ENCODE results near the gene ATOH8. TPM values are rescaled to one million over a fixed set of nuclear protein-coding genes. Genes with fewer than 3 reads are reported as not detected.

Gene ATOH8
- polyA plus RNA-seq, 1 experiment, result 2.8 TPM

GRCh38 chr2:85743304-85743978 lies 10.3 kb upstream of the ATOH8 start:
- Histone ChIP-seq H3K27me3 (ENCODE audit: control insufficient read depth, insufficient read depth, low read length) (no peaks in the 10 kb centered on the region), H3K9me3 (ENCODE audit: control insufficient read depth, insufficient read depth, low read length) (no peaks in the 10 kb centered on the region), H3K4me3 (ENCODE audit: low read depth, low read length) (no peak overlapping the region), H3K27ac (ENCODE audit: low read depth, low read length) (peak overlapping the region; percentile 97)
- ChIA-PET POLR2A (interaction anchor here (0.8 to 2.9 kb wide), 3 partner anchors 10 to 49 kb away, joined by 3 to 75 read pairs (median 23); partner anchors contain the start of gene ATOH8), CTCF (interaction anchor here (0.6 to 2.7 kb wide), 5 partner anchors 8 to 337 kb away, joined by 3 to 12 read pairs (median 6); no protein-coding TSS in a partner anchor)
- TF ChIP-seq CTCF (IDR thresholded peaks at IDR 0.05; ENCODE audit: low read depth, low read length), result no peak
- no peak for DNase-seq (ENCODE audit: low read depth, low spot score)

GRCh38 chr2:85744055-85744454 lies 9.7 kb upstream of the ATOH8 start:
- Histone ChIP-seq H3K27ac (ENCODE audit: low read depth, low read length) (no peak overlapping the region), H3K9me3 (ENCODE audit: control insufficient read depth, insufficient read depth, low read length) (no peaks in the 10 kb centered on the region), H3K27me3 (ENCODE audit: control insufficient read depth, insufficient read depth, low read length) (no peaks in the 10 kb centered on the region), H3K4me3 (ENCODE audit: low read depth, low read length) (no peak overlapping the region)
- TF ChIP-seq CTCF (IDR thresholded peaks at IDR 0.05; ENCODE audit: low read depth, low read length), result no peak
- POLR2A ChIA-PET, result no interaction called here
- CTCF ChIA-PET, result interaction anchor here (0.6 to 2.7 kb wide), 3 partner anchors 35 to 107 kb away, joined by 3 to 11 read pairs (median 7); no protein-coding TSS in a partner anchor
- no peak for DNase-seq (ENCODE audit: low read depth, low spot score)

- no peak for TF ChIP-seq CTCF (IDR thresholded peaks at IDR 0.05; ENCODE audit: low read depth, low read length)
- Histone ChIP-seq H3K27me3 (ENCODE audit: control insufficient read depth, insufficient read depth, low read length) (no peaks in the 10 kb centered on the region), H3K9me3 (ENCODE audit: control insufficient read depth, insufficient read depth, low read length) (no peaks in the 10 kb centered on the region), H3K27ac (ENCODE audit: low read depth, low read length) (peak overlapping the region; percentile 34), H3K4me3 (ENCODE audit: low read depth, low read length) (no peak overlapping the region)
- ChIA-PET POLR2A (interaction anchor here (1.9 kb wide), 1 partner anchor 27 kb away, joined by 11 read pairs; no protein-coding TSS in a partner anchor), CTCF (interaction anchor here (0.6 to 2.7 kb wide), 5 partner anchors 16 to 108 kb away, joined by 3 to 16 read pairs (median 7); no protein-coding TSS in a partner anchor)
- DNase-seq (ENCODE audit: low read depth, low spot score), result no peak
Measured at GRCh38 chr2:85744741-85745601, 8.8 kb upstream of the ATOH8 start.

- ChIA-PET CTCF (interaction anchor here (0.6 to 2.7 kb wide), 5 partner anchors 17 to 108 kb away, joined by 3 to 16 read pairs (median 7); no protein-coding TSS in a partner anchor), POLR2A (interaction anchor here (1.9 kb wide), 1 partner anchor 27 kb away, joined by 11 read pairs; no protein-coding TSS in a partner anchor)
- DNase-seq (ENCODE audit: low read depth, low spot score), result no peak
- H3K27me3 ChIP-seq (ENCODE audit: control insufficient read depth, insufficient read depth, low read length), result no peaks in the 10 kb centered on the region
- no peak overlapping the region for H3K27ac ChIP-seq (ENCODE audit: low read depth, low read length)
- TF ChIP-seq CTCF (IDR thresholded peaks at IDR 0.05; ENCODE audit: low read depth, low read length), result no peak
- no peak overlapping the region for H3K4me3 ChIP-seq (ENCODE audit: low read depth, low read length)
- no peaks in the 10 kb centered on the region for H3K9me3 ChIP-seq (ENCODE audit: control insufficient read depth, insufficient read depth, low read length)
Measured at GRCh38 chr2:85745619-85746018, 8.2 kb upstream of the ATOH8 start.
